Measurements from ENCODE around the gene ACE.

Gene ACE

DNA sequence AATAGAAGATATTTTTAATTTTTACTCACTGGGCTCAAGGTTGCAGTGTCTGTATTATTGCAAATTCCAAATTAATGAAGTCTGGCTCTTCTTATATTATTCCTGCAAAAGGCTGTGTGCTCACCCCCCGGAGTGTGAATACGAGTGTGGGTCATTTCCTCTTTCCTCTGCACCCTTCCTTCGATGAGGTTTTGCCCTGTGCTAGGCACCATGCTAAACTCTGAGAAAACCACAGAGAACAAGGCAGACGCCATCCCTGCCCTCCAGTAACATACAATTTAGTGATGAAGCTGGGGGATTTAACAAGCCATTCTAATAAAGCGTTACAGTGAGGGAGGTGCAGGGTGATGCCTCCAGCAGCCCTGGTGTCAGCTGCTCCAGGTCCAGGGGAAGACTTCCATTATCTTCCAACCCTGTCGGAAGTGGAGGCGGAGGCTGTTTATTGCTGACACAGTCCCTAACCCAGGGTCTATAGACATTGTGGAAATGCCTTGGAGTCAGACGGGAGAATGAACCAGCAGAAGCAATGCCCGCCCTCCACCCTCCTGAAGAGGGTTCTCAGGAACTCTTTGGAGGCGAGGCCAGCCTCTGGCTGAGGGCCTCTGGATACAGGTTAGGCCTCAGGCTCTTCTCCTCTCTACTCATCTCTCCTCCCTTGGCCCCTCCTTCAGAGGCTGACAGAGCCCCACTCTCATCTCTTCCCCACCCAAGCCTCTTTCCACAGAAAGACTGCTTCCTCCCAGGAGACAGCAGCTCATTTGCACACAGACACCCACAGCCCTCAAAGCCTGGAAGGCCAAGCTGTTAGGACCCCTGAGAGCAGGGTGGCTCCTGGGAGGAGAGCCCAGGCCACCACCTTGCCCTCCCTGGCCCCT lies 2.0 kb upstream of the ACE start:
- FAIRE-seq (no peak), DNase-seq (ENCODE audit: low spot score) (no peak)

DNA sequence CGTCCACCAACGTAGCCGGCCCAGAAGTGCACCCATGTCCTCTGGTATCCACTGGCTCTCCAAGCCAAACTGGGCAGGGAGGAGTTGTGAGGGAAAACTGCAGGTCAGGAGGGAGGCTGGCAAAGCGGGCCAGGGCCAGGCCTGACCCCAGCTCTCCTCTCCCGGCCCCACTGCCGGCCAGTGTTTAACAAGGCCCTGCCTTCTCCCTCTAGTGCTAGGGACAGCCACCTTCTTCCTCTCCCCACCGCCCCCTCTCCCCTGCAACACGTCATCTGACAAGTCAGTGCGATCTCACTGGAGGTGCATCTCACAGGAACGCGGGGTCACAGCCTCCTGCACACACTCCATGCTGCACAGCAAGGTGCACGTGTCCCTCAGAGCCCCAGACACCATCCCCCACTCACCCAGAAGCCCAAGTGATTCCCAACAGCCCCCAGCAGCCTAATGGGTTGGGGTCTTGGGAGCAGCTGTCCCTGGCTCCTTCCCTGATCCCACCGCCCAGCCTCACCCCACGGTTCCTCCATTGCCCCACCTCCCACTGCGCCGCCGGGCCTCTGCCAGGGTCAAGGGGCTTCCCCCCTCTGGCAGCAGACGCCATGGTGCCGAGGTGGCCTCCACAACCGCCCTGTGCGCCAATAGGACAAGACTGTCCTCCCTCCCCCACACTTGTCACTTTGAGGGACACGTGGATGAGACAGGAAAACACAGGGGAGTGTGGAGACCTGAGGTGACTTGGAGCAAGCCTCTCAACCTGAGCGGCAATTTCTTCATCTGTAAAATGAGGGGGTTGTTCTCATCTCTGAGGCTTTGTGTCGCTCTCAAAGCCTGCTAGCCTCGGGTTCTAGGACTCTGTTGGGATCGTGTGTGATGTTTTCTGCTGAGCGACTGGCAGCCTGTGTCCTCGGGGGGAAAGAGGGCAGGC lies 1.1 kb upstream of the ACE start:
- no peak for FAIRE-seq
- no peak for DNase-seq (ENCODE audit: low spot score)

GRCh38 chr17:63476459-63476853 lies 405 bp upstream of the ACE start:
- FAIRE-seq (no peak), DNase-seq (ENCODE audit: low spot score) (no peak)

- FAIRE-seq (no peak), DNase-seq (ENCODE audit: low spot score) (no peak)
These were observed 899 bp downstream of the ACE start for GRCh38 chr17:63477480-63478440.

DNA sequence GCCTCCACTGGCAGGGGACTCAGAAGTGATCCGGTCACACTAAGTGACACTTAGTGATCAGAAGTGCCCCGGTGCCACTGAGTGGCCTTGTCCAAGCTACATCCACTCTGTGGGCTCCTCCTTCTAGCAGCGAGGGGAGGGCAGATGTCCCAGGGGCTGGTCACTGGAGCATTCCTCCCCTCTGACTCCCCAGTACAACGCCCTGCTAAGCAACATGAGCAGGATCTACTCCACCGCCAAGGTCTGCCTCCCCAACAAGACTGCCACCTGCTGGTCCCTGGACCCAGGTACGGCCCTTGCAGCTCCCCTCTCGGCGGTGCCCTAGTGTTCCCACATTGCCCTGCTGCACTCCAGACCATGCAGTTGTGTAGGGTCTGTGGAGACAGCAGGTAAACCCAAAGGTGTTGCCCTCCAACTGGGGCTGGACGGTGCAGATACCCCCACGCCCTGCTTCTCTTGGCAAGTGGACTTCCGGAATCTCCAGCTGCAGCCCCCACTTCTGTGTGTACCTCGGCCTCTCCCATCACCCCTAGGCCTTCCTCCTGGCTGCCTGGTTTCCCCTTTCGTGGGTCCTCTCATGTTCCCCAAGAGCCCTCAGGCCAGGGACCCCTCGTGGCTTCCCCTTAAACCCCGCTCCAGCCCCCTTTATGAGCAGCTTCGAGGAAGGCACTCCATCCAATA lies 2.1 kb downstream of the ACE start:
- FAIRE-seq (peak; percentile 92), DNase-seq (ENCODE audit: low spot score) (peak; percentile 94)

DNA sequence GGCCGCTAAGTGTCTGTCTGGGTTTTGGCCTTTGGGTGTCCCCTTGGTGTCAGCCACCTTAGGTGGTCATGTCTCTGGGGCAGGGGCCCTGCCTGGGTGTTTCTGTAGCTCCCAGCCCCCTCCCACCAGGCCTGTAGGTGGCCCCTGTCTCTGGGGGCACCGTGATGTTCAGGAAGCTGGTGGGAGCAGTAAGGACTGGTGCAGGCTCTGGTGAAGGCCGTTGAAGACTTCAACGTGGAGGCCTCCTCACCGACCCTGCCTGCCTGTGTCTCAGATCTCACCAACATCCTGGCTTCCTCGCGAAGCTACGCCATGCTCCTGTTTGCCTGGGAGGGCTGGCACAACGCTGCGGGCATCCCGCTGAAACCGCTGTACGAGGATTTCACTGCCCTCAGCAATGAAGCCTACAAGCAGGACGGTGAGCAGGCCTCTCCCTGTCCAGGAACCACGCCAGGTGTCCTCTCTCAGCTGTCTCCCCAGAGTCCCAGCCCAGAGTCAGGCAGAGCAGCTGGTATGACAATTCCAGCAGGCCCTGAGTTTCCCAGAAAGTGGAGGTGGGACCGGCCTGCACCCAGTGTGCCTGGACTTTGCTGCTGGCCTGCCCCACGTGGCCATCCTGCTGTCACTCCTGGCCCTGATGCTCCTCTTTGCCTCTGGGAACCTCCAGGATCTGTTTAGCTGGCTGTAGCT lies 2.8 kb downstream of the ACE start:
- no peak for DNase-seq (ENCODE audit: low spot score)
- no peak for FAIRE-seq

DNA sequence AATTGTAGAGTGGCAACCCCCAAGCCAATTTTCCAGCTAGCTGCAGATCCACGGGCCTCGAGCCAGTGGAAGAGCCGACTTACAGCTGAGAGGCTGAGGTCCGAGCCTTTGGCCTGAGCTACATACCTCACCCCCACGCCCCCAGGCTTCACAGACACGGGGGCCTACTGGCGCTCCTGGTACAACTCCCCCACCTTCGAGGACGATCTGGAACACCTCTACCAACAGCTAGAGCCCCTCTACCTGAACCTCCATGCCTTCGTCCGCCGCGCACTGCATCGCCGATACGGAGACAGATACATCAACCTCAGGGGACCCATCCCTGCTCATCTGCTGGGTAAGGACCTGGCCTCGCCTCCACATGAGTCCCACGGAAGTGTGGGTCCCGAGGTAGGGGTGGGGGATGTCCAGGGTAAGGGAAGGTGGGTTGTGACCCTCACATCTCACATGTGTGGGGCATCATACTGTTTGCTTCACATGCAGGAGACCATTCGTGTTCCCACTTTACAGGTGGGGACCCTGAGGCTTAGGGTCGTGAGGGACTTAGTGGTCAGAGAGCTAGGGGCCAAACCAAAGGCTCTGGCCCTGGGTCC lies 3.4 kb downstream of the ACE start:
- FAIRE-seq: no peak

GRCh38 chr17:63480826-63481487 lies 4.1 kb downstream of the ACE start:
- FAIRE-seq: no peak
- no peak for DNase-seq (ENCODE audit: low spot score)

More for the DNA sequence above, 3.4 kb downstream of the ACE start:
- DNase-seq (ENCODE audit: low spot score): no peak

- DNase-seq (ENCODE audit: low spot score) (no peak), FAIRE-seq (no peak)
These were observed 4.6 kb downstream of the ACE start for GRCh38 chr17:63481488-63481870.

GRCh38 chr17:63482509-63482908 lies 5.6 kb downstream of the ACE start:
- DNase-seq (ENCODE audit: low spot score): no peak

DNA sequence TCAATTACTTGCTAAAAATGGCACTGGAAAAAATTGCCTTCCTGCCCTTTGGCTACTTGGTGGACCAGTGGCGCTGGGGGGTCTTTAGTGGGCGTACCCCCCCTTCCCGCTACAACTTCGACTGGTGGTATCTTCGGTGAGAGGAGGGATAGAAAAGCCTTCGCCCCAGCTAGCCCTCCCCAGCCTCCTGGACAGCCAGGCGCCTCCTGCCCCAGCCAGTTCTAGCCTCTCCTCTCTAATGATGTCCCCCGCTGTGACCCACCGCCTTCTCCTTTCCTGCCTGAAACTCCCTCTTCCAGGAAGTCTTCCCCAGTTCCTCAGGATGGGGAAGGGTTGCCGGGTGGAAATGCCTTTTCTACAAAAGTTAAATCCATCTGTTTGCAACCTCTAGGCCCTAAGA lies 6.2 kb downstream of the ACE start:
- no peak for DNase-seq (ENCODE audit: low spot score)
- no peak for FAIRE-seq

More at GRCh38 chr17:63482509-63482908, 5.6 kb downstream of the ACE start:
- FAIRE-seq: peak; percentile 81

DNA sequence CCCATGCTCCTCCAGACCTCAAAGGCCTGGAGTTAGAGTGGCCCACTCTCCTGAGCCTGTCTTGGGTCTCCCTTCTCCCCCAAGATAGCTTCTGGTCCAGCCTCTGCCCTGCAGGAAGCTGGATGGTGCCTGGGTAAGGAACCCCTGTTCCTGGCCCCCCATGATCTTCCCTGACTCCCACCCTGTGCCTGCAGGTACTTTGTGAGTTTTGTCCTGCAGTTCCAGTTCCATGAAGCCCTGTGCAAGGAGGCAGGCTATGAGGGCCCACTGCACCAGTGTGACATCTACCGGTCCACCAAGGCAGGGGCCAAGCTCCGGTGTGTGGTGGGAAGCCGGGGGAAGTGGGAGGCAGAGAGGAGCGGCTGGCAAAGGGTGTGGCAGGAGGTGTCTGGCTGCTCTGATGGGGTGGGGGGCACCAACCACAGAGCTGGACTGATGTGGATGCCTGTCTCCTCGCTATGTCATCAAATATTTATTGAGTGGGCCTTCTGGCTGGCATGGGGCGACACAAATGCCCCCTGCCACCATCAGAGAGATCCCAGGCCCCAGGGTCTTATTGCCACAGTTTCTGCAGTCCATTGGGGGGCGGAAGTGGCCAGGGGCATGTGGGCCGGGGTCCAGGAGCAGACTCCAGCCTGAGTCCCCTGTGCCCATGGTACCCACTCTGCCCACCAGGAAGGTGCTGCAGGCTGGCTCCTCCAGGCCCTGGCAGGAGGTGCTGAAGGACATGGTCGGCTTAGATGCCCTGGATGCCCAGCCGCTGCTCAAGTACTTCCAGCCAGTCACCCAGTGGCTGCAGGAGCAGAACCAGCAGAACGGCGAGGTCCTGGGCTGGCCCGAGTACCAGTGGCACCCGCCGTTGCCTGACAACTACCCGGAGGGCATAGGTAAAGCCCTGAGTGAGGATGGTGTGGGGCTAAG lies 7.1 kb downstream of the ACE start:
- FAIRE-seq: peak; percentile 79
- no peak for DNase-seq (ENCODE audit: low spot score)

- FAIRE-seq: peak; percentile 84
- DNase-seq (ENCODE audit: low spot score): no peak
These were observed 9.6 kb downstream of the ACE start for GRCh38 chr17:63486317-63487013.

- FAIRE-seq (no peak), DNase-seq (ENCODE audit: low spot score) (no peak)
These were observed 10.1 kb downstream of the ACE start for GRCh38 chr17:63487014-63487339.

GRCh38 chr17:63488851-63489250 lies 12.0 kb downstream of the ACE start:
- FAIRE-seq (no peak), DNase-seq (ENCODE audit: low spot score) (no peak)

DNA sequence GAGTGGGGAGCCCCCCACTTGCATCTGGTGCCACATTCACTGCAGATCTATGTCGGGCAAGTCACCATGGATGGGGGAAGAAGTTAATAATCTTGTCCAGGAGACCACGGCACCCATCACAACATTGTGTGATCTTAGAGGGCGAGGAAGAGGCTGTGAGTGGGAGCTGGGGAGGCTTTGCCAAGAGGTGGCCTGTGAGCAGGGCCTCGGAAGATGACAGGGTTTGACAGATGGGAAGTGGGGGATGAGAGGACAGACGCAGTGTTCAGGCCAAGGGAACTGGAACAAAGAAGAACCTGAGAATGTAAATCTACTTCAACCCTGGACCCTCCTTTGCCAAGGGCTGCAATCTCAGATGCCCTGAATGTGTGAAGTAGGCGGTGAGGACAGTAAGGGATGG lies 12.4 kb downstream of the ACE start:
- no peak for DNase-seq (ENCODE audit: low spot score)
- no peak for FAIRE-seq

- FAIRE-seq (peak; percentile 32), DNase-seq (ENCODE audit: low spot score) (no peak)
These were observed 13.5 kb downstream of the ACE start for GRCh38 chr17:63490329-63490728.
